GM19324 (cell line): ENCODE results near the gene USP47.

Experiments used
- ATAC-seq: cut with Tn5 transposase; IDR thresholded peaks from one replicate; pipeline ENCODE4 v1.9.1; 2021; ENCODE audit warnings: mild to moderate bottlenecking, moderate library complexity; ENCODE audit not compliant: unreplicated experiment, low FRiP score

Gene USP47

DNA sequence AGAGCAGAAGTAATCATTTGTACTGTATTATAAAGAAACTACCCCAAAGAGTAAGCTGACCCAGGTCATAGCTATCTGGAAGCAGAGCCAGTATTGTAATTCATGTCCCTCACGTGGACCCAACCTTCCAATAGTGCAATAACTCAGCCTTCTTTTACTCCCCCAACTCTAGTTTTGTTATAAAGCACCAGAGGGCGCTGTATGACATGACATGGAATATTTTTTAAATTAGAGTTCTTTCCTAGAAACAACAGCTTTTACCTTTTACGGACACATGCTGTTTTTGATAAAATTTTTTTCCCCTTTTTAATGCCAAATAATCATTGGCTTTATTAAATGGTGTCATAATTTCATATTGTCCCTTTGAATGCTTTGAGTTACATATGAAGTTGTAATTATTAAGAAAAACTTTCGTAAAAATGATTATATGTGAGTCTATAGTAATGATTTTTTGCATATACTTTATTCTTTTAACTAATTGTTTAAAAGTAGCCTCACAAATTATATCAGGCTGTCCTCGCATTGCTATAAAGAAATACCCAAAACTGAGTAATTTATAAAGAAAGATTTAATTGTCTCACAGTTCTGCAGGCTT lies 89.8 kb downstream of the USP47 start:
- no peak for ATAC-seq

DNA sequence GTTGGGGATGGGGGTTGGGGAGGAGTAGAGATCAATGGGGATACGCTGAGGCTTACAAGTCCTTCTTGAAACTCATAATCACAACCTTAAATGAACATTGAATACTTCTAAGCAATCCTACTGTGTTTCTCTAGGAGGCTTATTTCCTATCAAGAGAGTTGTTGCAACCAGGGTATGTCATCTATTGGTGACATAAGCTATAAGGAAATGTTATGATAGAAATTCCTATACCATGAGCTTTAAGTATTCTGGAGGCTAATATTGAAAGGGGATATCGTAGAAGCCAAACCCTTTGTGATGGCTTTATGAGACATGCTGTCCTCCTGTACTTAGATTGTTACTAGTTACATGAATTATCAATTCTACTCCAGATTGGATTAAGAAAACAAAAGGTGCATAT lies 93.8 kb downstream of the USP47 start:
- no peak for ATAC-seq

DNA sequence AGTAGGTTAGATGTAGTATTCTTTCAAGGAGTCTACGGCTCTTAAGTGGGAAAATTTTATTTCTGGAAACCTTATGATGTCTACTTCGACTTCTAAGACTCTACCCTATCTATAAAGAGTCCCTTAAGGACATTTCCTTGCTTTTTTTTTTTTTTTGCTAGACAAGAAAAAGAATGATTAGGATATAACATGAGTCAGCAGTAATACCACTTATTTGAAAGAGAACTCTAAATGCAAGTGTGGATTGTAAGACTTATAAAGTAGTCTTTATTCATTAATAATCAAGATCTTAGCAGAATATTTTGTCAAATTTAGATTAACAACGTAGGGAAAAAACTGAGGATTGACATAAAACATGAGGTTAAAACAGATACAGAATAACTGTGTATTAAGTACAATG lies 95.7 kb downstream of the USP47 start:
- no peak for ATAC-seq

DNA sequence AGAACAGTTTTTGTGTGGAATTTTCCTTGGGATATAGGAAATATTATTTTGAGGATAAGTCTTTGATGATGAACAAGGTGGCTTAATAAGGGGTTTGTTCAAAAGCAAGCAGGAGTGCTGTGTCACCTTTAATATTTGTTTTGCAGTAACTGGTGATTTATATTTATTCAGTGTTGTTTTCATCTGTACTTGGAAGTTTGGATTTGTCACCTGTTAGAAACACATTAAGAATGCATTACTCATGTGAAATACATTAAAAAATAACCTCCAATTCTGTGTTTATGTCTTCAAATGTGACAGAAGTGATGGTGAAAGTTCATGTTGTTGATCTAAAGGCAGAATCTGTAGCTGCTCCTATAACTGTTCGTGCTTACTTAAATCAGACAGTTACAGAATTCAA lies 96.2 kb downstream of the USP47 start:
- no peak for ATAC-seq

DNA sequence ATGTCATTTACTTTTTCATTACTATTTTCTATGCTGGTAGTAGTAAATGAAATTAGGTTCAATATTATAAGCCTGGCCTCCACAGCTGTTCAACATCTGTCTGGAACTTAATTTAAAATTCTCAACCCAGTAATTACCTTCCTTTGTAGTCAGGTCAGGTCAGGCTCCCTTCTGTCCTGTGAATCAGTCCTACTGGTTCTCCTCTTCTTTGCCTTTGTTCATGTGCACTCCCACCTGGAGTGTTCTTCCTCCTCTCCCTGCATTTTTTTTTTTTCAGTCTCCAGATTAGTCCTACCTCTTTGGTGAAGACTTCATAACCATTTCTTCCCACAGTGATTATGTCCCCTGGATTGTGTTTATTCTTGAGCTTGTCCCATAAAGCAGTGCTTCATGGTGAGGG lies 98.8 kb downstream of the USP47 start:
- no peak for ATAC-seq

DNA sequence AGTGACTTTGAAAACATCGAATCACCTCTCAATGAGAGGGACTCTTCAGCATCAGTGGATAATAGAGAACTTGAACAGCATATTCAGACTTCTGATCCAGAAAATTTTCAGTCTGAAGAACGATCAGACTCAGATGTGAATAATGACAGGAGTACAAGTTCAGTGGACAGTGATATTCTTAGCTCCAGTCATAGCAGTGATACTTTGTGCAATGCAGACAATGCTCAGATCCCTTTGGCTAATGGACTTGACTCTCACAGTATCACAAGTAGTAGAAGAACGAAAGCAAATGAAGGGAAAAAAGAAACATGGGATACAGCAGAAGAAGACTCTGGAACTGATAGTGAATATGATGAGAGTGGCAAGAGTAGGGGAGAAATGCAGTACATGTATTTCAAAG lies 100.9 kb downstream of the USP47 start:
- no peak for ATAC-seq

DNA sequence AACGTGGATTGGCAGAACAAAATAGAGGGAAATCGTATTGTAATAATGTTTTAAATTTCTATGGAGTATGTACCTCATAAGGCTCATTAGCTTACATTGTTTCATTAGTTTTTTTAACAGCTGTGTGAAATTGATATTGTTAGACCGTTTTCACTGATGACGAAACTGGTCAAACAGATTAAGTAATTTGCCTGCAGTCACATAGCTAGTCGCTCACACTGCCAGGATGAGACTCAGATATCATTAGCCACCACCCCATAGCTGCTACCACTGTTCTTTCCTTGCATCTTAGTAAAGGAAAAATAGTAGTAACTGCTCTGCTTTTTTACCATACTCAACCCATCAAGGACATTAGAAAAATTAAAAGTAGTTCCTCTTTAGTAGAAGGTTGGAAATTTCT lies 102.7 kb downstream of the USP47 start:
- ATAC-seq: no peak

DNA sequence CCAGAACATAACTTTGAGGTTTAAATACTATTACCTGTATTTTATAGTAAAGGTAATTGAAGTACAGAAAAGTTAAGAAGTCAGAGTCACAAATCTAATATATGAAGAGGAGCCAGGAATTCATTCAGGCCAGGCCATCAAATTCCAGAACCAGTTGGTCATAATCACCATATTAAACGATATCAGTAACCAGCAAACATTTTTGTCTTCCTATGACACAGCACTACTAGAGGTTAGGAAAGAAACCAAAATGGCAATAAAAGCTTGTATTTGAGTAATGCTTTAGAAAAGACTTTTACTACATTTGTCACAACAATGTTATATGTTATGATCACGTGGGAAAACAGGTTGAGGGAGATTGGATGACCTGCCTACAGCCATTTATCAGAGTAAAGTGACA lies 104.4 kb downstream of the USP47 start:
- no peak for ATAC-seq

DNA sequence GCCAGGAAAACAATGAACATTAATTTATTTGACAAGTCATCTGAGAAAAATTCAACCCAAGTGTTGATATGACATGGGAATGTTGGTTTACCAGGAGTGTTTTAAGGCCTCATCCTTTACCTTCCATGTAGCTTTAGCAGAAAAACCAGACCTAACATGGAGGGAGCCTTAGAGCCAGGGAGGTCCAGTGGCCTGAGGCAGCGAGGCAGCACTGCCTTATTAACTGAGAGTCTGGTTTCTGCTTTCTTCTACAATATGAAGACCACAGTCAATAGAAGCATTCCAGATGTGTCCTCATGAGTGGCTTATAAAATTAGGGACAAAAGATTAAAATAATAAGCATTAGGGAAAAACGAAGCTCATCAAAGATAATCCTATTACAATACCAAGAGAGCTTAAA lies 105.1 kb downstream of the USP47 start:
- no peak for ATAC-seq

DNA sequence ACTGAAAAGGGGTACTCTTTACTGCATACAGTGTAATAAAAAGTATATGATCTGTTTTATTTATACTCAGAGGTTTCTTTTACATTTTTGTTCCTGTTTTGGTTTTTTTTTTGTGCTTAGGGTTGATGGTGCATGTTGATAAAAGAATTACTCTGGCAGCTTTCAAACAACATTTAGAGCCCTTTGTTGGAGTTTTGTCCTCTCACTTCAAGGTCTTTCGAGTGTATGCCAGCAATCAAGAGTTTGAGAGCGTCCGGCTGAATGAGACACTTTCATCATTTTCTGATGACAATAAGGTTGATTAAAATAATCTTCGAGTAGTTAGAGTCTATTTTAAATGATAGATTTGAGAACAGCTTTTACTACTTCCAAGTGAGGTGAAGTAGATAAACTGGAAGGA lies 106.1 kb downstream of the USP47 start:
- ATAC-seq: no peak

DNA sequence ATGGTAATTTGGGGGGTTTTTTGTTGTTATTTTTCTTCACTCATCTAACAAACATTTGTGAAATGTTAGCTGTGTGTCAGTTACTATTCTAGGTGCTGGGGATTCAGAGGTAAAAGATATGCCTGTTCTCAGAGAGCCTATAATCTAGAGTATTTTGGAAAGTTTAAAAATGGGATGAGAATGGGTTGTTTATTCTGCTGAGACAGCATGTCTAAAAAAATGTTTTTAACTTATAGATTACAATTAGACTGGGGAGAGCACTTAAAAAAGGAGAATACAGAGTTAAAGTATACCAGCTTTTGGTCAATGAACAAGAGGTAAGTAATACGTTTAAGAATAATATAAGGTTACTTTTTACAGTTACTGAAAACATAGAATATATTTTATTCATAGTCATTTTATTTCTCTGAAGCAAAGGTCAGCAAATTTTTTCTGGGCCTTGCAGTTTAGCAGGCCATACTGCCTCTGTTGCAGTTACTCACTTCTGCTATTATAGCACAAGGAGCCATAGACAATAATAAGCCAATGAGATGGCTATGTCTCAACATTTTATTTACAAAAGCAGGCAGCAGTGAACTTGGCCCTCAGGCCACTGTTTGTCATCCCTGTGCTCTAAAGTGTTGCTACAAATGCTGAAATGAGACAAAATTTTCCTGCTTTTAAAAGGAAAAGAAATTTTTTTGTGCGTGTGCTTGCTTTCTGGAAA lies 106.6 kb downstream of the USP47 start:
- no peak for ATAC-seq

DNA sequence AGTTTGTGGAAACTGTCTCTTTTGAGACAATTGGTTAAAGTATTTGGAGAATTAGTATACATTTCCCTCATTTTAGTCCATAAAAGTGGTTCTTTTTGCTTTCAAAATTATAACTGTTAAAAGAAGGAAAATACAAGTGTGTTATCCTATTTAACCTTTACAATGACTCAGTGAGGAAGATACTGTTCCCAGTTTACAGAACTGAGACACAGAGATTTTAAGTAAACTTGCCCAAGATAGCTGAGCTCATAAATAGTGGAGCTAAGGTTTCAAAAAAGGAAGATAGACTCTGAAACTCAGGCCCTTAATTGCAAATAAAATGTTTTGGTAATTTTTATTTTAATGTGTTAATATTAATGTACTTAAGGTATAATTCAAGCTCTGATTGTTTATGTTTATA lies 107.7 kb downstream of the USP47 start:
- no peak for ATAC-seq

DNA sequence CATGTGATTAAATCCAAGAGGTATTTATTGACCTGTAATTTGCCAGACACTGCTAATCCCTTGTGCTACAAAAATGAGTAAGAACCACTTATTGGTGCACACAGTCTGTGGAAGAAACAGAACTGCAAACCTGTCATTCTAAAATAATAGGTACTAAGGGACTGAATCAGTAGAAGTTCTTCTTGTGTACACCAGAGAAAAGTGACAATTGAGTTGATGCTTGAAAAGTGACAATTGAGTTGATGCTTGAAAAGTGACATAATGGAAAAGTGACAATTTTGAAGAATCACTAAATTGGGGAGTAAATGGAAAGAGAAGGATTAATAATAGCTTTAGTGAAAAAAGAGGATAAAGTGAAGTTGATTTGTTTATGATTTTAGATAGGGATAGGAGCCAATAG lies 110.3 kb downstream of the USP47 start:
- no peak for ATAC-seq

DNA sequence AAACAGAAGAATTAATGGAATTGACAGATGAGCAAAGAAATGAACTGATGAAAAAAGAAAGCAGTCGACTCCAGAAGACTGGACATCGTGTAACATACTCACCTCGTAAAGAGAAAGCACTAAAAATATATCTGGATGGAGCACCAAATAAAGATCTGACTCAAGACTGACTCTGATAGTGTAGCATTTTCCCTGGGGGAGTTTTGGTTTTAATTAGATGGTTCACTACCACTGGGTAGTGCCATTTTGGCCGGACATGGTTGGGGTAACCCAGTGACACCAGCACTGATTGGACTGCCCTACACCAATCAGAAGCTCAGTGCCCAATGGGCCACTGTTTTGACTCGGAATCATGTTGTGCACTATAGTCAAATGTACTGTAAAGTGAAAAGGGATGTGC lies 114.2 kb downstream of the USP47 start:
- no peak for ATAC-seq

DNA sequence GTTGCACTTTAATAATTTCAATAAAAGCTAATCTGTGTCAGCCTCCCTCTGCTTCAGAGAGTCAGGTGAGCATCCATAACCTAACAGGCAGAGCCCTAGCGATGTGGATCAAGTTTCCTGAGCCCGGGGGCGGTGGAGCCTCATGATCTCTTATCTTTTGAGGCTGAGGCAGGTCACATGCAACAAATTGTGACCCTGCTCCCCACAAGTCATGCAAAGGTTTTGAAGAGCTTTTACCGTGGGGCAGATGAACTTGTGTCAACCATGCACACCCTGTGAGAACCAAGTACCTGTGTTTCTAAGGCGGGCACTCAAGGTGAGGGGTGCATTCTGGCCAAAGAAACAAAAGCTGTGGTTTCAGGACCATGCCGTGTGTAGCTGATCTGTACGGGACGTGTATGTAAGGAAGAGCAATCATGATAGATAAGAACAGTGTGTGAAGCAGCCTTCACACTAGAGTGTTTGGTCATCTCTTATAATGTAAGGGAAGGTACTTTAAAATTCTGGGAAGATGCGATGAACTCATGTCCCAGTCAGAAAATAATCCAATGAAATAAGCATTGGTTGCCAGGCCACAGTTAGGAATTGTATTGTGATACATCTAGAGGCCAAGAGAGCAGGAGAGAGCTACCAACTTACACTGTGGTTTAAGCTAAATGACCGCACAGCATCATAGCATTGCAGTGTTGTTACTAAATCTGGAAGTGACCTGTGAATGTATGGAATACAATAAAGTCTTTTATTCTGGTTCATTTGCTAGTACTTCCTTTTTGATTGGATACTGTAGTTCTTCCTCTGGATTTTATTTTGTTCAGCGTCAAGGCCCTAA lies 116.8 kb downstream of the USP47 start:
- no peak for ATAC-seq

DNA sequence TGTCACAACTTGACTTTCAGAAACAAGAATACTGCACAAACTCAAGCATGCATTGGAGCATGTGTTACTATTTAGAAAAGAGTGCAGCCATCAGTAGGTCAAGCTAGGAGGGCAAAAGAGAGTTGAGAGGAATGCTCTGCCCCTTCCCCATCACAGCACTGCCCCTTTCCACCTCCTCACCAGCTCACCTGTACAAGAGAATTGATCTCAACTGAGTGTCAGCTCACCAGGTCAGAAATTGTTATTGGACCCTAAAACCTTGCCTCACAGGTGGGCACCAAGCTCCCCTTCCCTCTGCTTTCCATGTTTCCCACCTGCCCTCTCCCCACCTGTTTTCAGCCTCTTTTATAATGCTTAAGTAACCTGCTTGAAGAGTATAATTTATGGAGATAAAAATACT lies 117.8 kb downstream of the USP47 start:
- ATAC-seq: no peak

DNA sequence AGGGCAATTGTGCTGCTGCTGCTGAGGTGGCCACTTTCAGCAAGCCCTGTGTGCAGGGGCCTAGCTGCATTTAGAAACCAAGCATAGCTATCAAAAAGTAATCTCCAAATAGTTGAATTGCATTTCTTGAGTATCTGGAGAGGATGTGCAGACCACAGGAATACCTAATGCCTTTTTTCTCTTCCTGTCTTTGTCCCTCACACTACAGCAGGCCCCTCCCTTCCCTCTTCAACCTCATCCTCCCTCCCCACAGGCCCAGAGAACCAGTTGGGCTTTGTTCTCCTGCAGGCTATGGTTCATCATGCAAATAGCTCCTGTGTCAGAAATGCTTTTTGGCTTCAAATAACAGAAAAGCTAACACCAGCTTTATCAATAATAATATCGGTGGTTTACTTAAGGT lies 118.9 kb downstream of the USP47 start:
- ATAC-seq: no peak

DNA sequence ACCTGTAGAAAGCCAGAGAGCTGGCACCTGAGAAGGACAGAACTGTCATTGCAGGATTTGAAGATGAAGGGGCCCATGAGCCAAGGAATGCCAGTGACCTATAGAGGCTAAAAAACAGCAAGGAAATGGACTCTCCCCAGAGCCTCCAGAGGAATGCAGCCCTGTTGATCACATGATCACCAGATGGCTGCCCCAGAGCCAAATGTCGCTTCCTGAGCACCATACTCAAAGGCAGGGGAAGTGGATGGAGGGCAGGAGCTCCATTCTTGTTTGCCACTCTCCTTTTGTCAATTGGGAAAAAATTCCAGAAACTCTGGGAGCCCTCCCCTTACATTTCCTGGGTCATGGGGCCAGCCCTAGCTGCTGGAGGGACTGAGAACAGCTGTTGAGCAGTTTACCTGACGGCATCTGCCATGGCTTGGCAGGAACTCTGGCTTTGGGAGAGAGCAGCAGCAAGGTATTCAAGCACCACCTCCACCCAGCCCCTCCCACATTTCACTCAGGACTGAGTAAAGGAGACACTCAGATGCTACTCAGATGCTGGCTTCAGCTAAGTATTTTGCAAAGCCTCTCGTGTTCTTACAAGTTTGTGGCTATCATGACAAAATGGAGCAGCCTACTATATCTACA lies 119.7 kb downstream of the USP47 start:
- no peak for ATAC-seq

DNA sequence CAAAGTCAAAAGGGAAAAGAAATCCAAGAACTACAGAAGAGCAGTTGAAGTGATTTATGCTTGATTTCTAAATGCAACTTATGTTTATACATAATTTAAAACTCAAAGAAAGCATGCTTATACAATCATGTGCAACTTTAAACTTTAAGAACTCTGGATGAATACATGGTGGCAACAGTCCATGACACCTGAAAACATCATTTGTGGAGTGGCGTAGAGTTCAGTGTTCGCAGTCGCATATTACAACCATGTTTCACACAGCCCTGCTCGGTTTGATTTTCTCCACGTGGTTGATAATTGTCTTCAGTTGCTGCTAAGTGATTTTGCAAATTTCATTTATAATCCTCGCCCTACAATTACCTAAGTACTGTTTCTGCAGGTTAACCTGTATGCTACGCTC lies 121.3 kb downstream of the USP47 start:
- ATAC-seq: no peak

DNA sequence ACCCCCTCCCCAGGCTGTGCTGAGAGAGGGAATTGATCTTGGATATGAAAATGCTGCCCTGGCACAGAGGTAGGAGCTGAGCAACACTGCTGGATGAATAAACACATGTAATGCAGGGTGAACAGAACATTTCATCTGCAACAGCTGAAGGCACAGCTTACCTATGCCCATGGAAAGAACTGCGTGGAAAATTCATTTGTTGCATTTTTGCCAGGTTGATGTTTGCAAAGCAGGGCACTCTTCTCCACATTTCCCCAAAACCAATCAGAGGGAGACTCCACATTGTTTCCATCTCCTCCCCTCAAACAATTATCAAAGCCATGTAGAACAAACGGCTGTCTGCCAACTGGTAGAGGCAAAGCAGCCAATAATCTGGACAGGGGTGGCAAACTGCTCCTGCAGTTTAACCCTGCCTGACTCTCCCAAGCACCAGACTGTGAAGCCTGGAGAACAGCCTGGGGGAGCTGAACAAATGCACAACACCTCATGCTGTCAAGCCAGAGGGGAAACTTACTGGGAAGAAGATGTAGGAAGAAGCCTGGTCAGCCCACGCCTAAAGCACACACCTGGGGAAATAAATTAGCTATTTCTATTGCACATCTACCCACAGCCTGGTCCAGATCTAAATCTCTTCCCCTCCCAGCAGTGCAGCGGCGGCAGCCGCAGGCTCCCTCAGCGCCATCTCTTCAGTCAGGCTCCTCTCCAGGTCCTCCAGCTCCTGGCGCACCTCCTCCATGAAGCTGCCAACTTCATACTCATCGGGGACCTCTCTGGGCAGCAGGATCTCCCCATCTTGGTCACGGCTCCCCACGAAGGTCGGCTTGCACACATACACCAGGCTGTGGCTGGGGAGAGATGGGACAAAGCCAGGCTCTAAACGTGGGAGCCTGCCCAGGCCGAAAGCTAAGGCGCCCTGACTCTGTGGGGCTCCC lies 122.3 kb downstream of the USP47 start:
- ATAC-seq: no peak
